ENCODE data around the gene ARL15. TPM values are rescaled to one million over a fixed set of nuclear protein-coding genes. Genes with fewer than 3 reads are reported as not detected.

Gene ARL15
- total and polyA plus RNA-seq, 4 donors = 5.0 to 24.8 (median 13.3) TPM

GRCh38 chr5:54298947-54299346 lies 11.4 kb downstream of the ARL15 start:
- no peak overlapping the region for H3K4me3 ChIP-seq (ENCODE audit: low read depth in 1 of 3, low read length in 3 of 3)
- H3K9ac ChIP-seq (ENCODE audit: low read depth in 1 of 2, low read length in 2 of 2) = no peak overlapping the region
- no peaks in the 10 kb centered on the region for H3K9me3 ChIP-seq (ENCODE audit: control insufficient read depth in 4 of 4, low read length in 3 of 4)
- H3K27me3 ChIP-seq (ENCODE audit: control insufficient read depth in 4 of 4, insufficient read depth in 4 of 4, low read length in 3 of 4) = no peaks in the 10 kb centered on the region
- 97% methylated on average over 5 of the region's 5 CpGs for WGBS
- no peak for DNase-seq (ENCODE audit: low spot score)
- H3K4me1 ChIP-seq (ENCODE audit: control insufficient read depth in 4 of 4, insufficient read depth in 4 of 4, low read length in 3 of 4) = peaks cover 2 to 13% (median 4%) of the 10 kb centered on the region in 4 donors
- no peaks in the 10 kb centered on the region for H3K36me3 ChIP-seq (ENCODE audit: control insufficient read depth in 4 of 4, insufficient read depth in 3 of 4, low read depth in 1 of 4, low read length in 3 of 4)
- H3K27ac ChIP-seq (ENCODE audit: low read depth in 1 of 2, low read length in 2 of 2) = no peak overlapping the region
- no peak for TF ChIP-seq RXRA (IDR thresholded peaks at IDR 0.05)
- no peak for TF ChIP-seq REST (IDR thresholded peaks at IDR 0.05)
- TF ChIP-seq ZBTB33 (IDR thresholded peaks at IDR 0.05) = no peak

GRCh38 chr5:54296386-54296785 lies 14.0 kb downstream of the ARL15 start:
- no peak overlapping the region for H3K4me3 ChIP-seq (ENCODE audit: low read depth in 1 of 3, low read length in 3 of 3)
- H3K36me3 ChIP-seq (ENCODE audit: control insufficient read depth in 4 of 4, insufficient read depth in 3 of 4, low read depth in 1 of 4, low read length in 3 of 4) = no peaks in the 10 kb centered on the region
- DNase-seq (ENCODE audit: low spot score) = no peak
- H3K4me1 ChIP-seq (ENCODE audit: control insufficient read depth in 4 of 4, insufficient read depth in 4 of 4, low read length in 3 of 4) = peaks cover 2 to 8% (median 4%) of the 10 kb centered on the region in 4 donors
- TF ChIP-seq HNF4A (conservative IDR thresholded peaks at IDR 0.05) (no peak), SP1 (IDR thresholded peaks at IDR 0.05) (no peak), CTCF (IDR thresholded peaks at IDR 0.05; ENCODE audit: low read depth, low read length, missing input control) (no peak), MAX (IDR thresholded peaks at IDR 0.05) (no peak), EGR1 (IDR thresholded peaks at IDR 0.05; ENCODE audit: low read depth in 2 of 2) (no peak), YY1 (IDR thresholded peaks at IDR 0.05) (no peak), RXRA (IDR thresholded peaks at IDR 0.05) (no peak), FOXA2 (IDR thresholded peaks at IDR 0.05) (no peak), ZBTB33 (IDR thresholded peaks at IDR 0.05) (no peak), GABPA (IDR thresholded peaks at IDR 0.05 in 1 of 2, conservative IDR thresholded peaks at IDR 0.05 in 1 of 2) (no peak), REST (IDR thresholded peaks at IDR 0.05) (no peak)
- WGBS = 46% methylated on average over 2 of the region's 2 CpGs
- no peaks in the 10 kb centered on the region for H3K27me3 ChIP-seq (ENCODE audit: control insufficient read depth in 4 of 4, insufficient read depth in 4 of 4, low read length in 3 of 4)
- no peaks in the 10 kb centered on the region for H3K9me3 ChIP-seq (ENCODE audit: control insufficient read depth in 4 of 4, low read length in 3 of 4)
- H3K9ac ChIP-seq (ENCODE audit: low read depth in 1 of 2, low read length in 2 of 2) = no peak overlapping the region
- H3K27ac ChIP-seq (ENCODE audit: low read depth in 1 of 2, low read length in 2 of 2) = no peak overlapping the region

Measured in liver (tissue), 9 donors.